ENCODE data around the gene COX5A. TPM values are rescaled to one million over a fixed set of nuclear protein-coding genes. Genes with fewer than 3 reads are reported as not detected.

Gene COX5A
- total RNA-seq, 2 experiments from 2014 or later = 342 TPM

- no peak overlapping the region for H3K27ac Mint-ChIP-seq
- TF ChIP-seq CTCF (IDR thresholded peaks at IDR 0.05) = no peak
- CTCF ChIA-PET = interaction anchor here (1.3 kb wide), 1 partner anchor 11 kb away, joined by 3 read pairs; no protein-coding TSS in a partner anchor
- no peaks in the 10 kb centered on the region for H3K9me3 Mint-ChIP-seq
- H3K27me3 Mint-ChIP-seq = no peaks in the 10 kb centered on the region
- no peak overlapping the region for H3K4me3 Mint-ChIP-seq
- H3K36me3 Mint-ChIP-seq (ENCODE audit: low read depth) = peaks cover 41% of the 10 kb centered on the region
- ATAC-seq = no peak
- no peaks in the 10 kb centered on the region for H3K4me1 Mint-ChIP-seq (ENCODE audit: low read depth)
- DNase-seq = no peak
- intact Hi-C loops (cut with micrococcal nuclease) = no loop called here
- POLR2A ChIA-PET = interaction anchor here (0.6 to 1.3 kb wide), 3 partner anchors 11 to 252 kb away, joined by 3 to 5 read pairs (median 3); no protein-coding TSS in a partner anchor
Measured at GRCh38 chr15:74913041-74913440, 24.8 kb downstream of the COX5A start.

GRCh38 chr15:74908635-74909034, 29.2 kb downstream of the COX5A start:
- Mint-ChIP-seq H3K9me3 (no peaks in the 10 kb centered on the region), H3K4me3 (no peak overlapping the region), H3K36me3 (ENCODE audit: low read depth) (peaks cover 31% of the 10 kb centered on the region), H3K4me1 (ENCODE audit: low read depth) (peaks cover 19% of the 10 kb centered on the region), H3K27me3 (no peaks in the 10 kb centered on the region), H3K27ac (no peak overlapping the region)
- CTCF ChIA-PET = interaction anchor here (1.0 to 4.1 kb wide), 3 partner anchors 8 to 127 kb away, joined by 3 to 40 read pairs (median 7); partner anchors contain the start of gene CSK
- intact Hi-C loops (cut with micrococcal nuclease) = no loop called here
- POLR2A ChIA-PET = interaction anchor here (0.9 kb wide), 1 partner anchor 13 kb away, joined by 3 read pairs; no protein-coding TSS in a partner anchor
- TF ChIP-seq CTCF (IDR thresholded peaks at IDR 0.05) = no peak
- ATAC-seq (no peak), DNase-seq (no peak)

GRCh38 chr15:74907163-74907870, 30.6 kb downstream of the COX5A start:
- no peak for TF ChIP-seq CTCF (IDR thresholded peaks at IDR 0.05)
- ATAC-seq (peak; percentile 6), DNase-seq (no peak)
- H3K27ac Mint-ChIP-seq = peak overlapping the region; percentile 89
- CTCF ChIA-PET = interaction anchor here (0.7 to 2.5 kb wide), 10 partner anchors 11 to 418 kb away, joined by 3 to 18 read pairs (median 4); partner anchors contain the start of gene CSK
- peaks cover 19% of the 10 kb centered on the region for H3K4me1 Mint-ChIP-seq (ENCODE audit: low read depth)
- POLR2A ChIA-PET = interaction anchor here (1.3 to 2.6 kb wide), 2 partner anchors 11 to 63 kb away, joined by 7 to 20 read pairs; no protein-coding TSS in a partner anchor
- H3K4me3 Mint-ChIP-seq = peak overlapping the region; percentile 88
- no peaks in the 10 kb centered on the region for H3K9me3 Mint-ChIP-seq
- intact Hi-C loops (cut with micrococcal nuclease) = no loop called here
- no peaks in the 10 kb centered on the region for H3K27me3 Mint-ChIP-seq
- peaks cover 24% of the 10 kb centered on the region for H3K36me3 Mint-ChIP-seq (ENCODE audit: low read depth)

GRCh38 chr15:74906450-74907162, 31.3 kb downstream of the COX5A start, which contains the start of gene FAM219B:
TSS of gene FAM219B (minus strand) at chr15:74906851. CDS start at chr15:74906800, 51 bp downstream.
- Mint-ChIP-seq H3K9me3 (no peaks in the 10 kb centered on the region), H3K27ac (peak within 1 kb of the TSS; percentile 89), H3K4me1 (ENCODE audit: low read depth) (peaks cover 26% of the 10 kb centered on the region), H3K36me3 (ENCODE audit: low read depth) (peaks cover 22% of the 10 kb centered on the region), H3K27me3 (no peaks in the 10 kb centered on the region), H3K4me3 (peak within 1 kb of the TSS; percentile 88)
- intact Hi-C loops (cut with micrococcal nuclease) = no loop called here
- TF ChIP-seq CTCF (IDR thresholded peaks at IDR 0.05) = no peak
- ATAC-seq (peak; percentile 89), DNase-seq (peak; percentile 88)
- ChIA-PET CTCF (interaction anchor here (0.7 to 2.5 kb wide), 20 partner anchors 10 to 417 kb away, joined by 3 to 18 read pairs (median 3); partner anchors contain the start of genes C15orf39, CSK, MPI and ULK3), POLR2A (interaction anchor here (0.7 to 2.6 kb wide), 8 partner anchors 8 to 103 kb away, joined by 3 to 20 read pairs (median 4); partner anchors contain the start of gene MPI)
